Measurements from ENCODE around the gene CELSR3. TPM values are rescaled to one million over a fixed set of nuclear protein-coding genes. Genes with fewer than 3 reads are reported as not detected.

The CELSR3 gene
- total RNA-seq, 3 donors from 2014 or later (not counting 1 experiment from before 2014, with no cell fraction given) = 2.0 to 3.4 (median 2.6) TPM

- no peaks in the 10 kb centered on the region for H3K27me3 ChIP-seq (ENCODE audit: control insufficient read depth, insufficient read depth, low read length)
- DNase-seq = no peak
- 80% methylated on average over 6 of the region's 6 CpGs for WGBS (ENCODE audit: insufficient coverage)
- Mint-ChIP-seq H3K4me1 (no peaks in the 10 kb centered on the region), H3K27ac (no peak overlapping the region), H3K4me3 (no peak overlapping the region), H3K9me3 (no peaks in the 10 kb centered on the region), H3K27me3 (ENCODE audit: low read depth in 2 of 2) (no peaks in the 10 kb centered on the region), H3K36me3 (no peaks in the 10 kb centered on the region)
- no peak for ATAC-seq
- TF ChIP-seq, protein P1, sequence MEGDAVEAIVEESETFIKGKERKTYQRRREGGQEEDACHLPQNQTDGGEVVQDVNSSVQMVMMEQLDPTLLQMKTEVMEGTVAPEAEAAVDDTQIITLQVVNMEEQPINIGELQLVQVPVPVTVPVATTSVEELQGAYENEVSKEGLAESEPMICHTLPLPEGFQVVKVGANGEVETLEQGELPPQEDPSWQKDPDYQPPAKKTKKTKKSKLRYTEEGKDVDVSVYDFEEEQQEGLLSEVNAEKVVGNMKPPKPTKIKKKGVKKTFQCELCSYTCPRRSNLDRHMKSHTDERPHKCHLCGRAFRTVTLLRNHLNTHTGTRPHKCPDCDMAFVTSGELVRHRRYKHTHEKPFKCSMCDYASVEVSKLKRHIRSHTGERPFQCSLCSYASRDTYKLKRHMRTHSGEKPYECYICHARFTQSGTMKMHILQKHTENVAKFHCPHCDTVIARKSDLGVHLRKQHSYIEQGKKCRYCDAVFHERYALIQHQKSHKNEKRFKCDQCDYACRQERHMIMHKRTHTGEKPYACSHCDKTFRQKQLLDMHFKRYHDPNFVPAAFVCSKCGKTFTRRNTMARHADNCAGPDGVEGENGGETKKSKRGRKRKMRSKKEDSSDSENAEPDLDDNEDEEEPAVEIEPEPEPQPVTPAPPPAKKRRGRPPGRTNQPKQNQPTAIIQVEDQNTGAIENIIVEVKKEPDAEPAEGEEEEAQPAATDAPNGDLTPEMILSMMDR (IDR thresholded peaks at IDR 0.05) = no peak
- H3K4me3 ChIP-seq (ENCODE audit: low read length) = no peak overlapping the region
- intact Hi-C loops (cut with micrococcal nuclease) = no loop called here
- H3K4me1 ChIP-seq (ENCODE audit: control insufficient read depth, insufficient read depth, low read length) = no peaks in the 10 kb centered on the region
- H3K9me3 ChIP-seq (ENCODE audit: control insufficient read depth, insufficient read depth, low read length) = no peaks in the 10 kb centered on the region
- no peak overlapping the region for H3K27ac ChIP-seq (ENCODE audit: low read length)
- H3K36me3 ChIP-seq (ENCODE audit: control insufficient read depth, insufficient read depth, low read length) = peaks cover 2% of the 10 kb centered on the region
These were observed 38.7 kb downstream of the CELSR3 start for GRCh38 chr3:48623851-48624547.

- H3K27ac ChIP-seq (ENCODE audit: low read length) = no peak within 1 kb of the TSS
- no peaks in the 10 kb centered on the region for H3K4me1 ChIP-seq (ENCODE audit: control insufficient read depth, insufficient read depth, low read length)
- H3K4me1 Mint-ChIP-seq = no peaks in the 10 kb centered on the region
- no peak within 1 kb of the TSS for H3K27ac Mint-ChIP-seq
- intact Hi-C loops (cut with micrococcal nuclease) = no loop called here
- no peak within 1 kb of the TSS for H3K4me3 Mint-ChIP-seq
- H3K9me3 ChIP-seq (ENCODE audit: control insufficient read depth, insufficient read depth, low read length) = peaks cover 14% of the 10 kb centered on the region
- no peak for ATAC-seq
- no peaks in the 10 kb centered on the region for H3K36me3 ChIP-seq (ENCODE audit: control insufficient read depth, insufficient read depth, low read length)
- 96% methylated on average over 19 of the region's 19 CpGs for WGBS (ENCODE audit: insufficient coverage)
- no peak within 1 kb of the TSS for H3K4me3 ChIP-seq (ENCODE audit: low read length)
- no peak for DNase-seq
- no peaks in the 10 kb centered on the region for H3K27me3 Mint-ChIP-seq (ENCODE audit: low read depth in 2 of 2)
- no peaks in the 10 kb centered on the region for H3K36me3 Mint-ChIP-seq
- TF ChIP-seq, protein P1 (IDR thresholded peaks at IDR 0.05) = no peak
- H3K9me3 Mint-ChIP-seq = no peaks in the 10 kb centered on the region
- no peaks in the 10 kb centered on the region for H3K27me3 ChIP-seq (ENCODE audit: control insufficient read depth, insufficient read depth, low read length)
These were observed 41.2 kb downstream of the CELSR3 start, which contains the start of gene TMEM89 for GRCh38 chr3:48621461-48621869. Gene TMEM89 (minus strand): TSS chr3:48621769. CDS start chr3:48621756, 13 bp downstream.

- H3K36me3 ChIP-seq (ENCODE audit: control insufficient read depth, insufficient read depth, low read length) = no peaks in the 10 kb centered on the region
- ATAC-seq (no peak), DNase-seq (no peak)
- Mint-ChIP-seq H3K9me3 (no peaks in the 10 kb centered on the region), H3K27ac (no peak overlapping the region), H3K4me3 (no peak overlapping the region), H3K36me3 (no peaks in the 10 kb centered on the region), H3K27me3 (ENCODE audit: low read depth in 2 of 2) (no peaks in the 10 kb centered on the region), H3K4me1 (no peaks in the 10 kb centered on the region)
- no peak overlapping the region for H3K27ac ChIP-seq (ENCODE audit: low read length)
- intact Hi-C loops (cut with micrococcal nuclease) = no loop called here
- no peaks in the 10 kb centered on the region for H3K4me1 ChIP-seq (ENCODE audit: control insufficient read depth, insufficient read depth, low read length)
- TF ChIP-seq, protein P1 (IDR thresholded peaks at IDR 0.05) = no peak
- H3K4me3 ChIP-seq (ENCODE audit: low read length) = no peak overlapping the region
- no peaks in the 10 kb centered on the region for H3K27me3 ChIP-seq (ENCODE audit: control insufficient read depth, insufficient read depth, low read length)
- peaks cover 14% of the 10 kb centered on the region for H3K9me3 ChIP-seq (ENCODE audit: control insufficient read depth, insufficient read depth, low read length)
- WGBS (ENCODE audit: insufficient coverage) = 82% methylated on average over 7 of the region's 7 CpGs
These were observed 42.9 kb downstream of the CELSR3 start for GRCh38 chr3:48619541-48620524.
